GM21515 (cell line): ENCODE measurements around the gene ANKHD1.
A peak's percentile ranks its signal among the peaks of the same experiment; 100 is the strongest.

Experiments used
- ATAC-seq: cut with Tn5 transposase; IDR thresholded peaks from one replicate; pipeline ENCODE4 v1.9.1; 2021; ENCODE audit not compliant: unreplicated experiment

ANKHD1 gene

GRCh38 chr5:140542972-140543371 is 141.3 kb downstream of the ANKHD1 start:
- no peak for ATAC-seq

GRCh38 chr5:140544986-140545385 is 143.4 kb downstream of the ANKHD1 start:
- no peak for ATAC-seq

DNA sequence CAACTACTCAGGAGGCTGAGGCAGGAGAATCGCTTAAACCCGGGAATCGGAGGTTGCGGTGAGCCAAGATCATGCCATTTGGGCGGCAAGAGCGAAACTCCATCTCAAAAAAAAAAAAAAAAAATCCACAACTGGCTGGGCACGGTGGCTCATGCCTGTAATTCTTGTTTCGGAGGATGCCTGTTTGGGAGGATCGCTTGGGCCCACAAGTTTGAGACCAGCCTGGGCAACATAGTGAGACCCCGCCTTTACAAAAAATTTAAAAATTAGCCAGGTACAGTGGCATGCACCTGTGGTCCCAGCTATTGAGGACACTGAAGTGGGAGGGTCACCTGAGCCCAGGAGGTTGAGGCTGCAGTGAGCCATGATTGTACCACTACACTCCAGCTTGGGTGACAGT is 144.0 kb downstream of the ANKHD1 start:
- no peak for ATAC-seq

DNA sequence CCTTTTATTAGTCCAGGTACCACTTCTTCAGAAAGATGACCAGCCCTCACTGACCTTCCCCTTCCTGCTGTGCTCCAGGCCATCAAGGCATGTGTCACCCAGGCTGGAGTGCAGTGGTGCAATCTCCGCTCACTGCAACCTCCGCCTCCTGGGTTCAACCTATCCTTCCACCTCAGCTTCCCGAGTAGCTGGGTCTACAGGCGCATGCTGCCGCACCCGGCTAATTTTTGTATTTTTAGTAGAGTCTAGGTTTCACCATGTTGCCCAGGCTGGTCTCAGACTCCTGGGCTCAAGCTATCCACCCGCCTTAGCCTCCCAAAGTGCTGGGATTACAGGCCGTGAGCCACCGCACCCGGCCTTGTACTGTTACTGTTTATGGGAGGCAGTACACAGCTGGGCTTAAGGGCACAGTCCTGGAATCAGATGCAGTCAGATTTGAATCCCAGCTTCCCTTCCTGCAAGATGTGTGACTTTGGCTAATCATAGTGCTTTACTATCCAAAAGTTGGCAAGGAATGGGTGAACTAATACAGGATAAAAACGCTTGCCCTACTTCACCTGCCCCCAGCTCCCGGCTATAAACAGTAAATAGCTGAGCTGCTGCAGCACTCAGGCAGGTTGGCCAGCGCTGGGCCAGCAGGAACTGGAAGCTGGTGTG is 145.3 kb downstream of the ANKHD1 start:
- no peak for ATAC-seq

GRCh38 chr5:140547508-140548299 is 146.1 kb downstream of the ANKHD1 start, which contains the start of gene EIF4EBP3:
Gene EIF4EBP3 (plus strand): TSS chr5:140547662. CDS start chr5:140547738, 76 bp downstream.
- peak; percentile 98 for ATAC-seq

DNA sequence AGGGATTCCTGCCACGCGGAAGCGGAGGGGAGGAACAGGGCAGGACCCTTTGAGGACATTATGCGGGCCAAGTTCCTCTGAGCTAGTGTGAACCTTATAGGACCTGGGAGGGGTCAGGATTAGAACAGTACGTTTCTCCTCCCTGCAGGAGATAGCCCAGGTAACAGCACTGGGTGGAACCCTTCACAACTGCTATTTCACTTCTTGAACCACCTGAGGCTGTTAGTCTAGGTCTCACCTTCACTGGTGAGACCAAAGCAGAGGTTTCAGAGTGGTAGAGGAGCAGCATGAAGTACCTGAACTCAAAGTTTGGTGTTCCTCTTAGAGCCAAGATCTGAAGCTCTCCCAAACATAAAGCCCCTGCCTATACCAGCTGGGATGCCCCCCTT is 146.7 kb downstream of the ANKHD1 start:
- ATAC-seq, result no peak

DNA sequence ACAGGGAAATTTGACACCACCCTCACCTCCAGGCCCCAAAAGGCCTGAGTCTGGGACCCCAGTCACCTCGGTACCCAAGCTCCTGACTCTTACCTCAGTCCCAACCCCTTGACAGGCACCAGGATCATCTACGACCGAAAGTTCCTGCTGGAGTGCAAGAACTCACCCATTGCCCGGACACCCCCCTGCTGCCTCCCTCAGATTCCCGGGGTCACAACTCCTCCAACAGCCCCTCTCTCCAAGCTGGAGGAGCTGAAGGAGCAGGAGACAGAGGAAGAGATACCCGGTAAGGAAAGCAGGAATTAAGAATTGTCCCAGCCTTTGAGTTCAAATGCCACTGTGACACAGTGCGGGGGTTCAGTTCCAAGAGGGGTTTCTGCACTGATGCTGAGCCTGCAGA is 147.2 kb downstream of the ANKHD1 start:
- no peak for ATAC-seq

DNA sequence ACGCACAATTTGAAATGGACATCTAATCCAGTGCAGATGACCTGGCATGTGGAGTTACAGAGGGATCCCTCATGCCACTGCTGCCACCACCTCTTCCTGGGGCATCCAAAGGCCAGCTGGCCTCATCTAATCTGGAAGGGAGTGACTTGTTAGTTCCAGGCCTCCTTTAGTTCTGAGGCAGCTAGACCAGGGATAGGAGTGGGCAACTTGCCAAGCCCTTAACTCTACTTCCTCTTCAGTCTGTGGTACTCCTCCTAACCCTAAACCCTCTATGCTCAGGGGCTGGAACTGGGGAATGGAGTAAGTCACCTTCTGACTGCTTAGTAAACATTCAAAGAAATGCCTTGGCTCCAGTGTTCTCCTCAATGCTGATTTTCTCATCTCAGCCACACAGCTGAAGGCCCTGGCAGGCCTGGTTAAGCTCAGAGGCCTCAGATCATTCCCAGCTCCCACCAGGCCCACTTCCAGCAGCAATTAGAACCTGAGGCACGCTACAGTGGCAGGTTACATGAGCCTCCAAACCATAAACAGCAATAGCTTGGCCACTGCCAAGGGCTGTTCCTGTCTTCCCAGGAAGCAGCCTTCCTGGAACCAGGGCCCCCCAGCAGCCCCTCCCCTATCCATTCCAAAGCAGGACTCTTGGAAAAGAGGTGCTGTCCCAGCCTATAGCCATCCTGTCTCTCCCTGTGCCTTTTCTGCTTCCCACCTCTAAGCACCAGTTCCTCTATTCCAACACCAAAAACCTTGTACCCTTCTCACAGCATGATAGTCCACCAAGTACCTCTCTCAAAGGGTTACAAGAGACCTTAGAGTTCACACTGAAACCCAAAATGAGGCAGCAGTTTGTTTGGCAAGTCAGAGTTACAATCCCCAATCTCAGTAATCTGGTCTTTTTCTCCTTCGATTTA is 147.9 kb downstream of the ANKHD1 start:
- ATAC-seq, result no peak

- no peak for ATAC-seq
Observed at GRCh38 chr5:140550147-140551079, 148.8 kb downstream of the ANKHD1 start.

DNA sequence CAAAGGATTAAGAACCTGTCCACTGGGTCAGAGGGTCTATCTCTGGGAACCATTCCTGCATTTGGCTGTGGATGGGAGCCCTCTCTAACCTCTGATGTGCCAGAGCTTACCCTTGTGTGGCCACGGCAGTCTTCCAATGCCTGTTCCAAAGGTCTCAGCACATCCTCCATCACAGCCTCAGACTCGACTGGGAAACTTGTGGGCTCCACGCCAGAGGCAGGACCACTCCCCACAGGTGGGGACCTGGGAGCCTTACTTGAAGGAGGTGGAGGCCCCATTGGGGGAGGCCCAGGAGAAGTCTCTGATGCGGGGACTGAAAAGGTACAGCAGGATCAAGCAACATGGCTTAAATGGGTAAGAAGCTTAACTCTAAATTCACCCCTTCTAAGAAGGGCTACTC is 150.2 kb downstream of the ANKHD1 start:
- no peak for ATAC-seq

DNA sequence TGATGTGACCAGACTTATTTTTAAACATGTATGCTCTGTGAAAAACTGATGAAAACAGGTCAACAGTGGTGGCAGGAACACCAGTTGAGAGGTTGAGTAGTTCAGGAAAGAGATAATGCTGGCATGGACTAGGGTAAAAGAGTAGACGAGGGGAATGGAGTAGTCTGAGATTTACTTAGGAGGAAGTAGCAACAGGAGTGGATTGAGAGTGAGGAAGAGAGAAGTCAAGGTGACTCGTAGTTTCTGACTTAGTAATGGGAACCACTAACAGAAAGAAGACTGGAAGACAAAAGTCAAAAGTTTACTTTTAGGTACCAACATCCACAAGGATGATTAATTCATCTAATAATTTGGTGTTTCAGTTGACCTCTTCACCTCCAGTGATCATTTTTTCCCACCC is 152.0 kb downstream of the ANKHD1 start:
- ATAC-seq, result no peak

GRCh38 chr5:140554454-140554853 is 152.8 kb downstream of the ANKHD1 start:
- no peak for ATAC-seq

DNA sequence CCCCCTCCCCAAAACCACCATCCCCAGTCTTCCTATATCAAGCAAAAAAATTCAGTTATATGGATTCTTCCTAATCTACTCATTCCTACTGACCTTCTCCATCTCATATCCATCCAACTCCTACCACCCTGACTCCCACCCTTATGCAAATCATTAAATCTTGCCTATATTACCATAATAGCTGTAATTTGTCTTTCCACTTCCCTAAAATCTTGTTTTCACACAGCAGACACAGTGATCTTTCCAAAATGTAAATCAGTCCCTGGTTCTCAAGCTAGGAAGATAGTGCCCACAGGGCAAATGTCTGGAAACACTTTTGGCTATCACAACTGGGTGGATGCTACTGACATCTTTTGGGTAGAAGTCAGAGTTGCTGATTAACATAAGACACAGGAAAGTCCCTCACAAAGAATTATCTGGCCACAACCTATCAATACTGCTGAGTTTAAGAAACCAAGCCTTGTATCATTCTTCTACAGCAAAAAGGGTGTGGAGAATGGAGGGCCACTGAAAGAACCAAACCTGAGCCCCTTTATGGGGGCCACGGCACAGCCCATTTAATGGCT is 154.2 kb downstream of the ANKHD1 start:
- ATAC-seq, result no peak

DNA sequence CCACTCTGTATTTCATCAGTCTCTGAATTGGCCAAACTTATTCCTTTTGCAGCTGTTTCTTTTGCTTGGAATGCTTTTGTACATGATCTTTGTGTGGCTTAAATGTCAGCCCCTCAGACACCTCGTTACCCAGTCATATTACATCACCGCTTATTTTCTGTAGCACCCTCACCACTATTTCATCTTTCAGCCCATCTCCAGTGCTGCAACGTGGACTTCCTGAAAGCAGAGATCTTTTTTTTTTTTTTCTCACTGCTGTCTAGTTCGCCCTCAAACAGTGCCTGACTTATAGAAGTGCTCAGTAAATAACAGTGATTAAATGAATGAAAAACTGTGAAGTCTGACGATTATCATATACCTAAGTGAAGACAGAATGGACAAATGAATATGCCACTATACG is 154.8 kb downstream of the ANKHD1 start:
- no peak for ATAC-seq

- ATAC-seq, result peak; percentile 94
Observed at GRCh38 chr5:140557136-140557805, 155.6 kb downstream of the ANKHD1 start, which contains the start of gene SRA1. Gene SRA1 (minus strand): TSS chr5:140557473. CDS start chr5:140557452, 21 bp downstream.

DNA sequence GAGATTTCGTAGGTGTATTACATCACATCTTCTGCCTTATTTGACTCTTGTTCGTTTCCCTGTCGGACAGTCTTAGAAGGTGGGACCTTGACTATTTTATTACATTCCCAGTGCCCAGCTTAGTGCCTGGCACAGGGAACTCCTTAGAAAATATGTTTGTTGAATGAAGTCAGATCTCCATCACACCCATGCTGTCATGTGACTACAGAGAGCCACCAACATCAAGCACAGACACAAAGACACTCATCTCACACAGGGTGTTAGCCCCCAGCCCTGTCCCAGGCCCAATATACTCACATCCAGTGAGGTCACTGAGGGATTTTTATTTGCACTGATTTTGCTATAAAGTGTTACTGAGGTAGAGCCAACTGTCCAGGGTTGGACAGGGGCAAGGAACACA is 156.3 kb downstream of the ANKHD1 start:
- ATAC-seq, result no peak

DNA sequence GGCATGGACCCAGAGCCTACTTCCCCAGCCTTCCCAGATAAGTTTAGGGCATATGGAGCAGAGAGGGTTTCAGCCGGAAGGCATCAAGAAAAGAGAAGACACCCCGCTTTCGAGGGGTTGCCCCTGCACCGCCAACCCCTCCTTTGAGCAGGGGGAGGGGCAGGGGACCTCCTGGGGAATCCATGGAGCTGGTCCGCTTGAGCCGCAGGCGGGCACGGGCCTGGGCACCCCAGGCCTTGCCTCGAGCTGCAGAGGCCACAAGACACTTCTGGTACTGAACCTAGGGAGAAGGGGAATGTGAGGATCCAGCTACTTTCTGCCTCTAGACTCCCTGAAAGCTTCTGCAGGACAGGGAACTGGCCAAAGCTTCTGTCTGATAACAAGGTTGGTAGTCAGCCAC is 156.9 kb downstream of the ANKHD1 start:
- no peak for ATAC-seq

DNA sequence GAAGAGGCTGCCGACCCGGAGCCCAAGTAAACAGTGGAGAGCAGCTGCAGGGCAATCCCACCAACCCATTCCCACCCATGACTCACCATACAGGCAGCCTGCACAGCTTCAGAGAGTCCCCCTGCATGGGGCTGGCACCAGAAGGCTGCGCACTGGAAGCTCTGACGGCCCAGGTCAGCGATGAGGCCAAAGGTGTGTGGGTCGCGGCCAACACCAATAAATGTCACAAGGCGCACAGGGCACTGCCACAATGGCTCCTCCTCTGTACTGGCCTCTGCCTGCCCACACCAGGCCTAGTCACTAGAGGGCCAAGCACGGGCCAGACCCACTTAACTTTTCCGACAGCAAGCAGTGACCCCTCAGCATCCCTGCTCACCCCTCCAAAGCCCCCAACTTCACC is 158.6 kb downstream of the ANKHD1 start:
- no peak for ATAC-seq

- ATAC-seq, result no peak
Observed at GRCh38 chr5:140561753-140562523, 160.3 kb downstream of the ANKHD1 start.
